HEK293 (cell line): ENCODE measurements around the gene PRR3.
A peak's percentile ranks its signal among the peaks of the same experiment; 100 is the strongest.

ENCODE experiments used
- CTCF ChIA-PET: fragments of 350-600 bp; formaldehyde crosslinking; extraction: SDS; loops from one replicate; lab custom pipeline; 2021; ENCODE audit warnings: antibody characterized with exemption; lab: Yijun Ruan, JAX
- POLR2A ChIA-PET: fragments of 300-600 bp; formaldehyde crosslinking; extraction: SDS; loops from one replicate; lab custom pipeline; 2020; ENCODE audit warnings: antibody characterized with exemption, inconsistent platforms; lab: Yijun Ruan, JAX
- H3K27ac ChIP-seq: fragments of 200-500 bp; sonication (Bioruptor generic); 2 replicates; pipeline ENCODE4 v1.5.1; 2014; ENCODE audit warnings: low read depth, low read length, control low read depth, inconsistent platforms; ENCODE audit errors: extremely low read depth
- H3K36me3 ChIP-seq, 2 experiments: fragments of 200-500 bp in 1 of 2; sonication (Bioruptor generic) in 1 of 2; 1 replicate in 1 of 2; 2 replicates in 1 of 2; pipeline ENCODE4 v1.5.1; 2014 to 2017; ENCODE audit warnings: inconsistent platforms in 2 of 2, low read length in 2 of 2; ENCODE audit not compliant: control insufficient read depth in 2 of 2, insufficient read depth in 1 of 2
- H3K4me1 ChIP-seq: fragments of 200-500 bp; sonication (Bioruptor generic); 2 replicates; pipeline ENCODE4 v1.5.1; 2014; ENCODE audit warnings: mild to moderate bottlenecking, low read length, inconsistent platforms; ENCODE audit not compliant: control insufficient read depth, insufficient read depth
- H3K4me3 ChIP-seq: 2 replicates; pipeline ENCODE4 v1.5.1; 2011; ENCODE audit warnings: low read depth, mild to moderate bottlenecking, control low read depth, low read length, moderate library complexity
- H3K9me3 ChIP-seq: fragments of 200-500 bp; sonication (Bioruptor generic); 2 replicates; pipeline ENCODE4 v1.5.1; 2014; ENCODE audit warnings: low read depth, low read length, inconsistent platforms; ENCODE audit not compliant: control insufficient read depth, insufficient read depth
- GFI1B ChIP-seq: fragments of 450-650 bp; formaldehyde crosslinking; IDR thresholded peaks from 2 replicates; pipeline ENCODE4 v1.5.1; 2016; ENCODE audit warnings: missing biosample characterization, missing genetic modification characterization
- PRDM1 ChIP-seq: fragments of 450-650 bp; formaldehyde crosslinking; IDR thresholded peaks from 2 replicates; pipeline ENCODE4; 2016; ENCODE audit warnings: missing biosample characterization, missing genetic modification characterization
- ZBTB44 ChIP-seq: fragments of 450-650 bp; IDR thresholded peaks from 2 replicates; pipeline ENCODE4 v1.5.1; 2018; ENCODE audit warnings: missing biosample characterization, mild to moderate bottlenecking, missing genetic modification characterization
- ZNF155 ChIP-seq: fragments of 450-650 bp; formaldehyde crosslinking; IDR thresholded peaks from 2 replicates; pipeline ENCODE4 v1.5.1; 2016; ENCODE audit warnings: missing biosample characterization, missing genetic modification characterization
- ZNF23 ChIP-seq: fragments of 450-650 bp; formaldehyde crosslinking; IDR thresholded peaks from 2 replicates; pipeline ENCODE4 v1.5.1; 2016; ENCODE audit warnings: missing biosample characterization, missing genetic modification characterization, borderline replicate concordance
- ZNF341 ChIP-seq: fragments of 450-650 bp; formaldehyde crosslinking; IDR thresholded peaks from 2 replicates; pipeline ENCODE4; 2016; ENCODE audit warnings: low read depth, missing biosample characterization, missing genetic modification characterization
- ZNF473 ChIP-seq: fragments of 450-650 bp; formaldehyde crosslinking; IDR thresholded peaks from 2 replicates; pipeline ENCODE4 v1.5.1; 2017; ENCODE audit warnings: missing biosample characterization, missing genetic modification characterization
- ZNF600 ChIP-seq: fragments of 450-650 bp; formaldehyde crosslinking; IDR thresholded peaks from 2 replicates; pipeline ENCODE4 v1.5.1; 2016; ENCODE audit warnings: missing biosample characterization, missing genetic modification characterization
- ZNF621 ChIP-seq: fragments of 450-650 bp; formaldehyde crosslinking; IDR thresholded peaks from 2 replicates; pipeline ENCODE4 v1.5.1; 2017; ENCODE audit warnings: missing biosample characterization, missing genetic modification characterization
- ZNF664 ChIP-seq: fragments of 450-650 bp; formaldehyde crosslinking; IDR thresholded peaks from 2 replicates; pipeline ENCODE4 v1.5.1; 2016; ENCODE audit warnings: missing biosample characterization, missing genetic modification characterization
- ZNF670 ChIP-seq: fragments of 450-650 bp; formaldehyde crosslinking; IDR thresholded peaks from 2 replicates; pipeline ENCODE4 v1.5.1; 2016; ENCODE audit warnings: missing biosample characterization, missing genetic modification characterization, low read depth

PRR3 gene

GRCh38 chr6:30612213-30612612, 55.1 kb downstream of the PRR3 start:
- H3K36me3 ChIP-seq: peaks cover 22 to 57% of the 10 kb centered on the region in 2 experiments
- no peaks in the 10 kb centered on the region for H3K9me3 ChIP-seq
- TF ChIP-seq GFI1B (tag by site-specific recombination) (no peak), ZNF473 (no peak), ZNF341 (tag by site-specific recombination) (peak; percentile 58), PRDM1 (tag by site-specific recombination) (no peak), ZBTB44 (tag by site-specific recombination) (no peak), ZNF155 (tag by site-specific recombination) (no peak), ZNF670 (tag by site-specific recombination) (no peak), ZNF621 (tag by site-specific recombination) (no peak)
- no peak overlapping the region for H3K27ac ChIP-seq
- POLR2A ChIA-PET: interaction anchor here (0.5 to 4.8 kb wide), 24 partner anchors 12 to 235 kb away, joined by 3 to 197 read pairs (median 6); partner anchors contain the start of genes ABCF1, ATAT1, DHX16 and FLOT1
- CTCF ChIA-PET: interaction anchor here (0.5 to 3.2 kb wide), 18 partner anchors 12 to 475 kb away, joined by 3 to 29 read pairs (median 4); partner anchors contain the start of gene C6orf136
- no peak overlapping the region for H3K4me3 ChIP-seq
- peaks cover 18% of the 10 kb centered on the region for H3K4me1 ChIP-seq

- Histone ChIP-seq H3K27ac (peak overlapping the region; percentile 8; the same call in 1 of the 2 replicates), H3K4me1 (peaks cover 18% of the 10 kb centered on the region), H3K36me3 (peaks cover 17 to 51% of the 10 kb centered on the region in 2 experiments), H3K4me3 (no peak overlapping the region), H3K9me3 (no peaks in the 10 kb centered on the region)
- ChIA-PET POLR2A (interaction anchor here (0.5 to 4.8 kb wide), 26 partner anchors 11 to 295 kb away, joined by 3 to 197 read pairs (median 6); partner anchors contain the start of genes ABCF1, ATAT1, DHX16 and FLOT1), CTCF (interaction anchor here (0.6 to 3.2 kb wide), 20 partner anchors 9 to 475 kb away, joined by 3 to 29 read pairs (median 4); partner anchors contain the start of gene DHX16)
- peak; percentile 83 for TF ChIP-seq ZNF664 (tag by site-specific recombination)
- peak; percentile 37; the same call in 1 of the 2 replicates for TF ChIP-seq ZNF600 (tag by site-specific recombination)
- TF ChIP-seq ZNF23 (tag by site-specific recombination): no peak
Observed at GRCh38 chr6:30612687-30613248, 55.7 kb downstream of the PRR3 start.
